ENCODE data around the gene HORMAD2. TPM values are rescaled to one million over a fixed set of nuclear protein-coding genes. Genes with fewer than 3 reads are reported as not detected.

The HORMAD2 gene
- polyA plus RNA-seq, 2 of the 4 experiments (the other 2 are of a cell fraction) = not detected

GRCh38 chr22:30211124-30211820 lies 131.0 kb downstream of the HORMAD2 start:
- Histone ChIP-seq H3K4me2 (peak overlapping the region; percentile 61), H3K27ac (peak overlapping the region; percentile 95 to 100), H3K4me1 (peaks cover 91% of the 10 kb centered on the region), H3K4me3 (no peak overlapping the region), H3K9me3 (no peaks in the 10 kb centered on the region)
- DNase-seq (ENCODE audit: low read depth in 1 of 2, low spot score in 1 of 2) = no peak
- POLR2A ChIA-PET = interaction anchor here (1.0 to 1.8 kb wide), 2 partner anchors 24 to 40 kb away, joined by 8 read pairs; no protein-coding TSS in a partner anchor
- ATAC-seq = no peak
- WGBS (ENCODE audit: missing lambda C conversion rate) = 83% methylated on average over 15 of the region's 18 CpGs
- CTCF ChIA-PET = interaction anchor here (2.7 to 2.8 kb wide), 2 partner anchors 44 to 103 kb away, joined by 10 to 18 read pairs; no protein-coding TSS in a partner anchor
- FAIRE-seq = no peak
- TF ChIP-seq ZNF302 (CRISPR knock-in tag; IDR thresholded peaks at IDR 0.05) (peak; percentile 49; the same call in 1 of the 2 replicates), JUNB (IDR thresholded peaks at IDR 0.05) (no peak), POLR2AphosphoS2 (conservative IDR thresholded peaks at IDR 0.05; ENCODE audit: low read length) (no peak), KDM1A (IDR thresholded peaks at IDR 0.05; ENCODE audit: low read depth) (no peak), ZSCAN20 (CRISPR knock-in tag; IDR thresholded peaks at IDR 0.05) (no peak), FOXS1 (CRISPR knock-in tag; IDR thresholded peaks at IDR 0.05) (no peak), HOXA7 (CRISPR knock-in tag; IDR thresholded peaks at IDR 0.05) (peak; percentile 63), TP53 (CRISPR knock-in tag; IDR thresholded peaks at IDR 0.05) (peak; percentile 33; the same call in 1 of the 2 replicates), MYC (IDR thresholded peaks at IDR 0.05; ENCODE audit: borderline replicate concordance, low read length) (no peak), PHF8 (IDR thresholded peaks at IDR 0.05; ENCODE audit: borderline replicate concordance, low read depth) (no peak), FOSL2 (IDR thresholded peaks at IDR 0.05) (no peak), FOSL2 (CRISPR knock-in tag; IDR thresholded peaks at IDR 0.05) (no peak; the same call in 1 of the 2 replicates), NFE2L2 (conservative IDR thresholded peaks at IDR 0.05; ENCODE audit: low read length) (no peak), CBX2 (IDR thresholded peaks at IDR 0.05; ENCODE audit: borderline replicate concordance, low read depth) (no peak), E2F6 (IDR thresholded peaks at IDR 0.05; ENCODE audit: borderline replicate concordance, low read depth) (no peak), BHLHE40 (IDR thresholded peaks at IDR 0.05; ENCODE audit: low read depth, low read length) (no peak), CBX8 (IDR thresholded peaks at IDR 0.05) (no peak), KDM5A (IDR thresholded peaks at IDR 0.05) (no peak), CHD4 (IDR thresholded peaks at IDR 0.05; ENCODE audit: borderline replicate concordance) (no peak), USF2 (IDR thresholded peaks at IDR 0.05) (no peak), FOSB (CRISPR knock-in tag; IDR thresholded peaks at IDR 0.05) (peak; percentile 68; the same call in 1 of the 2 replicates), GATA3 (IDR thresholded peaks at IDR 0.05; ENCODE audit: borderline replicate concordance) (no peak), JUN (IDR thresholded peaks at IDR 0.05) (no peak), HEYL (CRISPR knock-in tag; IDR thresholded peaks at IDR 0.05) (peak; percentile 20; the same call in 1 of the 2 replicates), CEBPB (IDR thresholded peaks at IDR 0.05) (no peak), RFX5 (IDR thresholded peaks at IDR 0.05) (no peak), ZC3H11A (IDR thresholded peaks at IDR 0.05) (no peak), RNF2 (IDR thresholded peaks at IDR 0.05; ENCODE audit: borderline replicate concordance, low read depth) (no peak), MAX (IDR thresholded peaks at IDR 0.05) (peak; percentile 57), ESRRA (IDR thresholded peaks at IDR 0.05; ENCODE audit: borderline replicate concordance, low read length) (no peak)
- TF ChIP-seq, protein P1, sequence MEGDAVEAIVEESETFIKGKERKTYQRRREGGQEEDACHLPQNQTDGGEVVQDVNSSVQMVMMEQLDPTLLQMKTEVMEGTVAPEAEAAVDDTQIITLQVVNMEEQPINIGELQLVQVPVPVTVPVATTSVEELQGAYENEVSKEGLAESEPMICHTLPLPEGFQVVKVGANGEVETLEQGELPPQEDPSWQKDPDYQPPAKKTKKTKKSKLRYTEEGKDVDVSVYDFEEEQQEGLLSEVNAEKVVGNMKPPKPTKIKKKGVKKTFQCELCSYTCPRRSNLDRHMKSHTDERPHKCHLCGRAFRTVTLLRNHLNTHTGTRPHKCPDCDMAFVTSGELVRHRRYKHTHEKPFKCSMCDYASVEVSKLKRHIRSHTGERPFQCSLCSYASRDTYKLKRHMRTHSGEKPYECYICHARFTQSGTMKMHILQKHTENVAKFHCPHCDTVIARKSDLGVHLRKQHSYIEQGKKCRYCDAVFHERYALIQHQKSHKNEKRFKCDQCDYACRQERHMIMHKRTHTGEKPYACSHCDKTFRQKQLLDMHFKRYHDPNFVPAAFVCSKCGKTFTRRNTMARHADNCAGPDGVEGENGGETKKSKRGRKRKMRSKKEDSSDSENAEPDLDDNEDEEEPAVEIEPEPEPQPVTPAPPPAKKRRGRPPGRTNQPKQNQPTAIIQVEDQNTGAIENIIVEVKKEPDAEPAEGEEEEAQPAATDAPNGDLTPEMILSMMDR (IDR thresholded peaks at IDR 0.05) = no peak
- TF ChIP-seq, protein P2, sequence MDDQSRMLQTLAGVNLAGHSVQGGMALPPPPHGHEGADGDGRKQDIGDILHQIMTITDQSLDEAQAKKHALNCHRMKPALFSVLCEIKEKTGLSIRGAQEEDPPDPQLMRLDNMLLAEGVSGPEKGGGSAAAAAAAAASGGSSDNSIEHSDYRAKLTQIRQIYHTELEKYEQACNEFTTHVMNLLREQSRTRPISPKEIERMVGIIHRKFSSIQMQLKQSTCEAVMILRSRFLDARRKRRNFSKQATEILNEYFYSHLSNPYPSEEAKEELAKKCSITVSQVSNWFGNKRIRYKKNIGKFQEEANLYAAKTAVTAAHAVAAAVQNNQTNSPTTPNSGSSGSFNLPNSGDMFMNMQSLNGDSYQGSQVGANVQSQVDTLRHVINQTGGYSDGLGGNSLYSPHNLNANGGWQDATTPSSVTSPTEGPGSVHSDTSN (IDR thresholded peaks at IDR 0.05) = no peak
- TF ChIP-seq, protein P3, sequence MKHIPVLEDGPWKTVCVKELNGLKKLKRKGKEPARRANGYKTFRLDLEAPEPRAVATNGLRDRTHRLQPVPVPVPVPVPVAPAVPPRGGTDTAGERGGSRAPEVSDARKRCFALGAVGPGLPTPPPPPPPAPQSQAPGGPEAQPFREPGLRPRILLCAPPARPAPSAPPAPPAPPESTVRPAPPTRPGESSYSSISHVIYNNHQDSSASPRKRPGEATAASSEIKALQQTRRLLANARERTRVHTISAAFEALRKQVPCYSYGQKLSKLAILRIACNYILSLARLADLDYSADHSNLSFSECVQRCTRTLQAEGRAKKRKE (CRISPR knock-in tag; IDR thresholded peaks at IDR 0.05; ENCODE audit: low read depth) = peak; percentile 68
- TF ChIP-seq, protein P4, sequence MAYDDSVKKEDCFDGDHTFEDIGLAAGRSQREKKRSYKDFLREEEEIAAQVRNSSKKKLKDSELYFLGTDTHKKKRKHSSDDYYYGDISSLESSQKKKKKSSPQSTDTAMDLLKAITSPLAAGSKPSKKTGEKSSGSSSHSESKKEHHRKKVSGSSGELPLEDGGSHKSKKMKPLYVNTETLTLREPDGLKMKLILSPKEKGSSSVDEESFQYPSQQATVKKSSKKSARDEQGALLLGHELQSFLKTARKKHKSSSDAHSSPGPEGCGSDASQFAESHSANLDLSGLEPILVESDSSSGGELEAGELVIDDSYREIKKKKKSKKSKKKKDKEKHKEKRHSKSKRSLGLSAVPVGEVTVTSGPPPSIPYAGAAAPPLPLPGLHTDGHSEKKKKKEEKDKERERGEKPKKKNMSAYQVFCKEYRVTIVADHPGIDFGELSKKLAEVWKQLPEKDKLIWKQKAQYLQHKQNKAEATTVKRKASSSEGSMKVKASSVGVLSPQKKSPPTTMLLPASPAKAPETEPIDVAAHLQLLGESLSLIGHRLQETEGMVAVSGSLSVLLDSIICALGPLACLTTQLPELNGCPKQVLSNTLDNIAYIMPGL (CRISPR knock-in tag; IDR thresholded peaks at IDR 0.05; ENCODE audit: borderline replicate concordance) = no peak

All from A549 (cell line).